A673 (cell line): Measurements from ENCODE around the gene KLK15. TPM values are rescaled to one million over a fixed set of nuclear protein-coding genes. Genes with fewer than 3 reads are reported as not detected.

Experiments
- BruUV-seq: library from RNA; stranded (reverse); fragments of 400-500 nt; replicated peaks from 2 replicates; lab custom pipeline; 2021; lab: Mats Ljungman, UMichigan
- CTCF ChIA-PET: fragments of 300-600 bp; sonication (Branson Sonifier 250); formaldehyde crosslinking; loops from one replicate; lab custom pipeline; 2022; ENCODE audit warnings: antibody characterized with exemption; lab: Charles Lee
- POLR2A ChIA-PET: fragments of 300-600 bp; sonication (Branson Sonifier 250); formaldehyde crosslinking; loops from one replicate; lab custom pipeline; 2022; ENCODE audit warnings: antibody characterized with exemption; ENCODE audit not compliant: low non-redundant PET; lab: Charles Lee
- DNase-seq: peaks from one replicate; pipeline ENCODE4 v3.0.0-alpha.2; 2015; ENCODE audit warnings: low spot score
- H3K27ac ChIP-seq: fragments of 200-600 bp; sonication (generic); 2 replicates; pipeline ENCODE4 v1.5.1; 2016; ENCODE audit warnings: mixed run types, low read depth, mild to moderate bottlenecking, mixed read lengths, antibody characterized with exemption, low read length; ENCODE audit not compliant: poor library complexity, severe bottlenecking
- H3K27me3 ChIP-seq: fragments of 200-600 bp; sonication (generic); replicated peaks from 2 replicates; pipeline ENCODE4 v1.6.1; 2017; ENCODE audit warnings: mixed run types, low read depth, mild to moderate bottlenecking, mixed read lengths, antibody characterized with exemption, low read length; ENCODE audit not compliant: insufficient read depth, poor library complexity
- H3K36me3 ChIP-seq: fragments of 200-600 bp; sonication (generic); 2 replicates; pipeline ENCODE4 v1.6.1; 2016; ENCODE audit warnings: mixed run types, mild to moderate bottlenecking, mixed read lengths, antibody characterized with exemption, low read length; ENCODE audit not compliant: insufficient read depth, poor library complexity, severe bottlenecking
- H3K4me1 ChIP-seq: fragments of 200-600 bp; sonication (generic); 2 replicates; pipeline ENCODE4 v1.6.1; 2017; ENCODE audit warnings: mixed run types, mild to moderate bottlenecking, mixed read lengths, antibody characterized with exemption, low read length; ENCODE audit not compliant: insufficient read depth, poor library complexity, severe bottlenecking
- H3K4me3 ChIP-seq: fragments of 200-600 bp; sonication (generic); 2 replicates; pipeline ENCODE4 v1.5.1; 2016; ENCODE audit warnings: low read depth, mixed run types, mild to moderate bottlenecking, mixed read lengths, low read length; ENCODE audit not compliant: poor library complexity, severe bottlenecking
- H3K9me3 ChIP-seq: fragments of 200-600 bp; sonication (generic); 2 replicates; pipeline ENCODE4 v1.6.1; 2016; ENCODE audit warnings: mixed run types, low read depth, mild to moderate bottlenecking, mixed read lengths, antibody characterized with exemption, low read length; ENCODE audit not compliant: poor library complexity, severe bottlenecking
- CTCF ChIP-seq: fragments of 300-800, 200-600 bp; sonication (generic); conservative IDR thresholded peaks from 2 replicates; pipeline ENCODE4 v1.5.1; 2017; ENCODE audit warnings: low read depth, mild to moderate bottlenecking, antibody characterized with exemption, low read length, moderate library complexity, mixed read lengths
- EZH2 ChIP-seq: fragments of 200-600 bp; sonication (generic); IDR thresholded peaks from 2 replicates; pipeline ENCODE4 v1.6.1; 2017; ENCODE audit warnings: borderline replicate concordance, low read depth, mild to moderate bottlenecking, mixed read lengths, antibody characterized with exemption, low read length; ENCODE audit not compliant: poor library complexity, severe bottlenecking
- intact Hi-C: fragments of 100-400 bp; cut with micrococcal nuclease; formaldehyde crosslinking; loops from one replicate; pipeline ENCODE4 v1.10.0; 2022; ENCODE audit not compliant: unreplicated experiment
- total RNA-seq: library from RNA; stranded (reverse); gene quantifications from 2 replicates; pipeline ENCODE4 v1.2.3, GENCODE V29; 2021

Gene KLK15
- total RNA-seq, 1 experiment from 2014 or later: not detected

DNA sequence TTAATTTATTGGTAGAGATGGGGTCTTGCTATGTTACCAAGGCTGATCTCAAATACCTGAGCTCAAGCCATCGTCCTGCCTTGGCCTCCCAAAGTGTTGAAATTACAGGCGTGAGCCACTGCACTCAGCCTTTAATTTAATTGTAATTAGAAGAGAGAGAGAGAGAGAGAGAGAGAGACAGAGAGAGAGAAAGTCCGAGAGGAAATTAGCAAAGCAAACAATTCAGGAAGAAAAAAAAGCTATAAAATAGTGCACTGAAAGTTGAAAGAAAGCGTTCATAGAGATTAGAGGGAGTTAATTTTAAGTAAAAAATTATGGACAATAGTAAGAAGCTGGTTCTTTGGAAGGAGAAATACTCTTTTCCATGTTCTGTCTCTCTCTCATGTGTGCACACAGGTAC is 56.1 kb downstream of the KLK15 start:
- Histone ChIP-seq H3K27me3 (no peaks in the 10 kb centered on the region), H3K36me3 (no peaks in the 10 kb centered on the region), H3K9me3 (no peaks in the 10 kb centered on the region), H3K27ac (no peak overlapping the region), H3K4me3 (no peak overlapping the region), H3K4me1 (peaks cover 17% of the 10 kb centered on the region)
- POLR2A ChIA-PET: no interaction called here
- no peak for DNase-seq
- no peak for TF ChIP-seq EZH2
- TF ChIP-seq CTCF: no peak
- intact Hi-C loops: loop anchor here (5.0 kb wide), 1 partner anchor 55 kb away; the partner anchor contains the start of gene CLEC11A
- CTCF ChIA-PET: interaction anchor here (1.1 kb wide), 1 partner anchor 53 kb away, joined by 10 read pairs; no protein-coding TSS in a partner anchor
- no TSS peak for BruUV-seq

DNA sequence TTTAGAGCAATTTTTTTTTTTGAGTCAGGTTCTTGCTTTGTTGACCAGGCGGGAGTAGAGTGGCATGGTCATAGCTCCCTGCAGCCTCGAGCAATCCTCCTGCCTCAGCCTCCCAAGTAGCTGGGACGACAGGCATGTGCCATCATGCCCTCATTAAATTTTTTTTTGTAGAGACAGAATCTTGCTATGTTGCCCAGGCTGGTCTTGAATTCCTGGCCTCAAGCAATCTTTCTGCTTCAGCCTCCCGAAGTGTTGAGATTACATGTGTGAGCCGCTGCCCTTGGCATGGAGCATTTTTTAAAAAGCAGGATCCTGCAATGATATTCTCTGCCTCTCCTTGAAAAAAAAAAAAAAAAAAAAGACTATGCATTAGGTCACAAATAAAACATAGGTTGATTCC is 57.2 kb downstream of the KLK15 start:
- BruUV-seq: no TSS peak
- ChIA-PET CTCF (no interaction called here), POLR2A (no interaction called here)

More for the DNA sequence above, 57.2 kb downstream of the KLK15 start:
- intact Hi-C loops: loop anchor here (5.0 kb wide), 1 partner anchor 54 kb away; the partner anchor contains the start of gene CLEC11A
- no peaks in the 10 kb centered on the region for H3K27me3 ChIP-seq
- DNase-seq: no peak
- TF ChIP-seq EZH2 (no peak), CTCF (no peak)
- H3K9me3 ChIP-seq: no peaks in the 10 kb centered on the region
- no peak overlapping the region for H3K4me3 ChIP-seq
- H3K36me3 ChIP-seq: no peaks in the 10 kb centered on the region
- no peak overlapping the region for H3K27ac ChIP-seq
- peaks cover 17% of the 10 kb centered on the region for H3K4me1 ChIP-seq

Other genes with a start within 250 kb of the KLK15 start
- gene SYT3, start 193.7 kb downstream of the KLK15 start, total RNA-seq: 1.8 and 2.0 TPM in 2 replicates
- 6.2 and 10.5 TPM in 2 replicates for gene C19orf81, start 184.1 kb downstream of the KLK15 start, total RNA-seq
- gene SHANK1, start 113.8 kb downstream of the KLK15 start, total RNA-seq: 69.7 and 69.8 TPM in 2 replicates
- gene CLEC11A, start 110.2 kb downstream of the KLK15 start, total RNA-seq: 59.1 TPM in 2 replicates
- not detected in 2 replicates for gene GPR32, start 63.1 kb downstream of the KLK15 start, total RNA-seq
- not detected in 2 replicates for gene ACP4, start 43.2 kb downstream of the KLK15 start, total RNA-seq
- gene KLK1, start 9.8 kb downstream of the KLK15 start, total RNA-seq: 0.68 TPM in 1 of 2 replicates, not detected in the other
- gene KLK3, start 21.3 kb upstream of the KLK15 start, total RNA-seq: not detected in 2 replicates
- gene KLK2, start 39.9 kb upstream of the KLK15 start, total RNA-seq: not detected in 2 replicates
- not detected in 2 replicates for gene KLK4, start 77.8 kb upstream of the KLK15 start, total RNA-seq
- not detected in 2 replicates for gene KLK5, start 119.5 kb upstream of the KLK15 start, total RNA-seq
- gene KLK6, start 136.0 kb upstream of the KLK15 start, total RNA-seq: not detected in 2 replicates
- not detected in 2 replicates for gene KLK7, start 150.3 kb upstream of the KLK15 start, total RNA-seq
- gene KLK8, start 168.0 kb upstream of the KLK15 start, total RNA-seq: not detected in 2 replicates
- not detected in 2 replicates for gene KLK10, start 186.1 kb upstream of the KLK15 start, total RNA-seq
- not detected in 2 replicates for gene KLK11, start 193.0 kb upstream of the KLK15 start, total RNA-seq
- not detected in 2 replicates for gene KLK12, start 201.4 kb upstream of the KLK15 start, total RNA-seq
- gene KLK13, start 231.5 kb upstream of the KLK15 start, total RNA-seq: not detected in 2 replicates
- 1.0 and 1.2 TPM in 2 replicates for gene KLK14, start 249.3 kb upstream of the KLK15 start, total RNA-seq